D721Med (cell line): Measurements from ENCODE around the gene INPP5A.
"Not testable (repeated sequence)": the region's sequence is repeated elsewhere in the genome, so short reads cannot be mapped to it uniquely, and the experiment has no call there.

Experiments
- DNase-seq: peaks from one replicate; pipeline ENCODE4 v3.0.0; 2011; ENCODE audit warnings: low spot score; ENCODE audit not compliant: insufficient read length
- FAIRE-seq: peaks from 2 replicates; lab custom pipeline; 2011; peaks lifted over from hg19 to GRCh38; lab: Jason Lieb, UNC
- TF ChIP-seq, protein P1 (sequence below): IDR thresholded peaks from 2 replicates; pipeline ENCODE4 v1.5.1; 2012; ENCODE audit warnings: mild to moderate bottlenecking, control low read depth; ENCODE audit not compliant: insufficient read depth; ENCODE audit errors: missing control alignments

Gene INPP5A

DNA sequence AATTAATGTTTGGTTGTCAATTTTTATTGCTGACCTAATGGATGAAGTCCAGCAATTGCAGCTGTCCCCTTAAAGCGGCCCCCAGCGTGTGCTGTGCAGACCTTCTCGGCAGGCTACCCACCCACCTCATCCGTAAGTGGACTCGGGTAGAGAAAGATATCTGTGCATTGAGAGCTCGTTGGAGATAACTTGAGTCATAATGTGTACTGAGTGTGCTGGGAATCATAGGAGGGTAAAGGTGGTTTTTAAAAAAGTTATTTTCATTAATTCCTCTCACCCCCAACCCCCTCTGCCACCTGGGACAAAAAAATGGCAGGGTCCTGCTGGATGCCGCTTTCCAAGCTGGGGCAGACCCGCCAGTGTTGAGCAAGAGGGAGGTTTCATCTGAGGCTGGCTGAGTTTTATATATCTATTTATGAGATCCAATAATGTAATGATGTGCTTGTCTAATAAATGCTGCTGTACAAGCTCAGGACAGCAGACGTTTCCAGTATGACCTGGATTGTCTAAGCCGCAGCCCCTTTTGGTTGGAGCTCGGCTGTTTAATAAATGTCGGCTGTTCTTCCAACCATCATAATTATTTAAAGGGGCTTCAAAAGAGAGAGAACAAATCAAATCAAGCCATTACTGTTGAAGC, 129.2 kb downstream of the INPP5A start:
- FAIRE-seq (no peak), DNase-seq (no peak)
- TF ChIP-seq, protein P1, sequence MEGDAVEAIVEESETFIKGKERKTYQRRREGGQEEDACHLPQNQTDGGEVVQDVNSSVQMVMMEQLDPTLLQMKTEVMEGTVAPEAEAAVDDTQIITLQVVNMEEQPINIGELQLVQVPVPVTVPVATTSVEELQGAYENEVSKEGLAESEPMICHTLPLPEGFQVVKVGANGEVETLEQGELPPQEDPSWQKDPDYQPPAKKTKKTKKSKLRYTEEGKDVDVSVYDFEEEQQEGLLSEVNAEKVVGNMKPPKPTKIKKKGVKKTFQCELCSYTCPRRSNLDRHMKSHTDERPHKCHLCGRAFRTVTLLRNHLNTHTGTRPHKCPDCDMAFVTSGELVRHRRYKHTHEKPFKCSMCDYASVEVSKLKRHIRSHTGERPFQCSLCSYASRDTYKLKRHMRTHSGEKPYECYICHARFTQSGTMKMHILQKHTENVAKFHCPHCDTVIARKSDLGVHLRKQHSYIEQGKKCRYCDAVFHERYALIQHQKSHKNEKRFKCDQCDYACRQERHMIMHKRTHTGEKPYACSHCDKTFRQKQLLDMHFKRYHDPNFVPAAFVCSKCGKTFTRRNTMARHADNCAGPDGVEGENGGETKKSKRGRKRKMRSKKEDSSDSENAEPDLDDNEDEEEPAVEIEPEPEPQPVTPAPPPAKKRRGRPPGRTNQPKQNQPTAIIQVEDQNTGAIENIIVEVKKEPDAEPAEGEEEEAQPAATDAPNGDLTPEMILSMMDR, result no peak

DNA sequence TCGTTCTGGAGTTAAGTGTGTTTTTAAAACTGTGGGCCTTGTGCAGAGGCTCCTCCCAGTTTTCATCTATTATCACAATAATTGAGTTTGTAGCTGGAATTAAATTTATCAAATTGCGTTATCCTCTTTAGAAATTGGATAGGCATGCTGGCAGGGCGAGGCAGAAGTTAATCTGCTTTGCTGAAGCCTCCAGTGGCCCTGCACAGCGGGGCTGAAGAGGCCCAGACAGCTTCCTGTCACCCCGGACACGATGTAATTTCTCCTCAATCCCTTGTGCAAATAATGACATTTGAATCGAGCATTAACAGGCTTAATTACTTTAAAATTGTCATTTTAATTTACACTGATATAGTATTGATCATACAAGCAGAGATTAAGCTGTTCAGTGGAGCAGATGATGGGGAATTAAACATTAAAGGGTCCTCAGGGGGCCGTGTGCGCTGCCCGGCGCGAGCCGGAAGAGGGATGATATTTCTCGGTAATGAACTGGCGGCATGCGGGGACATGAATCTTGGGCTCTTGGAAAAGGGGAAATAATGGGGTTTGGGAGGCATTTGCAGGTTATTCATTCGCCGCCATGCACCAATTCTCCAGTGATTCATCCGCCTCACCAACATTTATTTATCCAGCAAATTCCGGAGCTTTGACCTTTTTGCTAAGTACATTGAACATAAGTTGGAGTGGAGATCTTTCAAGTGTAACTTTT, 129.9 kb downstream of the INPP5A start:
- TF ChIP-seq, protein P1, result no peak
- FAIRE-seq (no peak), DNase-seq (peak; percentile 46)

DNA sequence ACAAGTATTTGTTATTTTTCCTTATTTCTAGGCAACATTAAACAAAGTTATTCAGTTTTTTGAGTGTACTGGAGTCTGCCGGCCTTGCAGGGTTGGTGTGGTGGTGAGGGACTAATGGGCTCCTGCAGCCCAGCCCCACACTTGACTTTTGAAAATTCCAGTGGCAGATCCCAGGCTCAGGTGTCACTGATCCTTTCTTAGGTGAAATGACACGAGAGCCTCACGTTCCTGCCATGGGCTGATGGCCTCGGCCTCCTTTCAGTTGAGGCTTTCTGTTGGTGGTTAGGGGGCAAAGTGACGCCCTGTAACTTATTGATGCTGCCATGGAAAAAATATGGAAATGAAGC, 130.4 kb downstream of the INPP5A start:
- TF ChIP-seq, protein P1, result no peak
- DNase-seq, result no peak
- FAIRE-seq, result no peak

DNA sequence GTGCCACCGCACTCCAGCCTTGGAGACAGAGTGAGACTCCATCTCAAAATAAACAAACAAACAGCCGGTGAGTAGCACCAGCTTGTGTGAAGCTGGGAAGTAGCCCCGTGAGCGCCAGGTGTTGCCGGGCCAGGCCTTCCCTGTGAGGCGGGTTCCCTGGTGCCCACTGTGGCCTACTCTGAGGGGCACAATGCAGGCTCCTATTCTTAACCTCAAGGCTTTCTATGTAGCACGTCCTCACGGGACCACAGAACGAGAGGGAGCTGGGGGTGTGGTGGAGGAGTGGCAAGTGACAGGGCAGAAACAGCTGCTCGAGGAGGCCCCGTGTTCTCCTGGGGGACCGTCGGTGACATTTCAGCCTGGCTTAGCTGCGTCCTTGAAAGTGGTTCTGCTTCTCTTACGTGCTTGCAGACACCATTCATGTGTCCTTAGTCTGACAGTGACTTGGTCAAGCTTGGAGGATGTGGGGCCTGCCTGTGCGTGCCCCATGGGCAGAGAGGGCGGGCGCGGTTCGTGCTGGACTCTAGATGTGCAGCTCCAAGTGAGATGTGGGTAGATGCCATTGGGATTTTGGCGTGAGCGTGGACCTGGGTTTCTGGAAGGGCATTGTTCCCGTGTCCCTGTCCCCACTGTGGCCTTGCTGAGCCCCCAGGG, 131.7 kb downstream of the INPP5A start:
- no peak for DNase-seq
- no peak for FAIRE-seq
- TF ChIP-seq, protein P1, result no peak

DNA sequence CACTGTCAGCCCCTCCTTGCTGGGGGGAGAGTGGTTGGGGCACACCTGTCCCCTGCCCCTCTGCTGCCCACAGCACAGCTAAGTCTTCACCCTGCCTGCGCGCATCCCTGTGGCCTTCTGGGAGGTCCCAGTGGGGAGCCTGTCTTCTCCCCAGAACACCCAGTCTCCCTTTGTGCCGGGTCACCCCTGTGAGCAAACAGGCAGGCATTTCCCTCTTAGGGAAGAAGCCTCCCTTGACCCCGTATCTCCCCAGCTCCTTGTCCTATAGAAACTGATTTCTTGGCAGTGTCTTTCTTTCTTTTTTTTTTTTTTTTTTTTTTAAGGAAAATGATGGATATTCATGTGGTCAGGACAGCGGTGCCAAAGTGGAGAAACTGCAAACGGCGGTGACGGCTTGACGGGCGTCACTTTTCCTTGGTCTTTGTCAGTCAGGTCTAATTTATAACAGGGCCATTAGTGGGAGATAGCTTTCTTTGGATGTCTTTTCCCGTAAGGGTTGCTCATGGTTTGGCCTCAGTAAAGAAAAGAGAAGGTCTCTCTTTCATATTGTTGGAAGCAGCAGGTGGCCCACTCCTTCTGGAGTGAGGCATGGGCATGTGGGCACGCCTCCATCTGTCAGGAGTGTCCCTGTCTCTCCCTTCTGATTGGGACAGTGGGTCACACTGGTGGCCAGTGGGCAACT, 133.1 kb downstream of the INPP5A start:
- no peak for DNase-seq
- FAIRE-seq, result no peak
- TF ChIP-seq, protein P1, result no peak

DNA sequence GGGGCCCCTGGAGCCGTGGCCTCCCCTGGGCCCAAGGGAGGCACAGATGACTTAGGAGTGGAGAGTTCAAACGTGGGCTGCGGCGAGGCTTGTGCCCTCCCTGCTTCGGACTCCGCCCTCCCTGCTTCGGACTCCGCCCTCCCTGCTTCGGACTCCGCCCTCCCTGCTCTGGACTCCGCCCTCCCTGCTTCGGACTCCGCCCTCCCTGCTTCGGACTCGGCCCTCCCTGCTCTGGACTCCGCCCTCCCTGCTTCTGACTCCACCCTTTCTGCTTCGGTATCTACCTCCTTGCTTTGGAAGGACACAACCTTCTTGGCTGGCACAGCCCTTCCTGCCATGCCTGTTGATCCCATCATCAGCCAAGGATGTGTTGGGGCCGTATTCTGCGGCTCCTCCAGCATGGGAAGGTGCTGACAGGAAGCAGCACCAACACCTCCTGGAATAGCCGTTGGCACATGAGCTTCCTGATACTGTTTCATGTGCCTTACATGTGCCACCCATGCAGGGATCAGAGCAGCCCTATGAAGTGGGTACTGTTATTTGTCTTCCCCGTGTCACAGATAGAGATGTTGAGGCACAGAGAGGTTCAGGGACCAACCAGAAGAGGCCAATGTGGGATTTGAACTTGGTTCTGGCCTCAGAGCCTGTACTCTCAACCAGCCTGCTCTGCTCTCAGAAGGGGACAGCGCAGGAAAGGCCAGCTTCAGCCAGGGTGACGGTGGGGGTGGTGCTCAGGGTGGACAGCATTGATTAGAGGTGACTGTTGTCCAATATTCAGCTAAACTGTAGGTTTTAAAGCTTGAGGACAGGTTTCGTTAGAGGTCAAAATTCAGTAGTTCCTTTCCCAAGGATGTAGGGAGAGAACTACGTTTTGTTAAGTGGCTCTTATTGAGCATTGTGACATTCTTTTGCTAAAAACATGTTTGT, 133.9 kb downstream of the INPP5A start:
- TF ChIP-seq, protein P1, result no peak
- no peak for DNase-seq
- FAIRE-seq, result no peak

DNA sequence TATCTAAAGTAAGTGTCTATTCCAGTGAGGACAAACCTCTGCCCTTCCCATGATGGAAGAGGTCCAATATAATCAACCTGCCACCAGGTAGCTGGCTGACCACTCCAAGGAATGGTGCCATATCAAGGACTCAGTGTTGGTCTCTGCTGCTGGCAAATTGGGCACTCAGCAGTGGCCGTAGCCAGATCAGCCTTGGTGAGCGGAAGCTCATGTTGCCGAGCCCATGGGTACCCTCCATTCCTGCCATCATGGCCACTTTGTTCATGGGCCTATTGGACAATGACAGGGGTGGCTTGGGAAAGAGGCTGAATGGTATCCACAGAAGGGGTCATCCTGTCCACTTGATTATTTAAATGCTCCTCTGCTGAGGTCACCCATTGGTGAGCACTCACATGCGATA, 136.2 kb downstream of the INPP5A start:
- FAIRE-seq, DNase-seq: not testable (repeated sequence)
